Measurements from ENCODE around the gene PUM2. TPM values are rescaled to one million over a fixed set of nuclear protein-coding genes. Genes with fewer than 3 reads are reported as not detected.

PUM2 gene
- total and polyA plus RNA-seq, 4 experiments from 2014 or later = 20.3 to 184 (median 90.7) TPM

DNA sequence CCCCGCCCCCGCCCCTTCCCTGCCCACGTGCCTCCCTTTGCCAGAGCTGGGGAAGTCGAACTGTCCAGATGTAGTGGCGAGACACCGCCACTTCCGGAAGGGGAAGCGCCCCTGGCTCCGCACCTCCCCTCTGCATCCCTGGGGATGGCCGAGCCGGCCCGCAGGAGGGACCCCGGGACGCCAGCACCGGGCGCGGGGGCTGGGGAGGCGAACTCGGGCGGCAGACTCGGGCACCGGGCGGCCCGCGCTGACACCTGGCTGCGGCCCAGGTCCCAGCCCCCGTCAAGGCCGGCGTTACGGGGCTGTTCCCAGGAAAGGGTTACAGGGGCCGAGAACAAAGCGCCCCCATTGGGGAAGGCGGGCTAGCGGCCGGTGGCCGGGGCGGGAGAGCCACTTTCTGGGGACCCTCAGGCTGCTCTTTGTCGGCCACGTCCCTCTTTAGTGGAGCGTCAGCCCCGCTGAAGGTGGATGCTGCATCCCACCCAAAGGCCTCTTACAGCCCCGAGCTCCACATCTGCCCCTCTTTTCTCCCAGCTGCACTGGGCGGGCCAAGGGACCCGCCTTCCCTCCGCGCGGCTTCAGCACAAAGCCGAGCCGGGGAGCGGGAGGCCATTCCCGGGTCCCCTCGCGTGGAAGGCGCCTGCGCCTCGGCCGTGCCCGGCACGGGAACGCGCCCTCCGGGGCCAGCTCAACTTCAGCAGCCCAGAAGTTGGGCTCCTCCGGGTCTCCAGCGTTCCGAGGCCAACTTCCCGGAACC is 127.1 kb downstream of the PUM2 start:
- Mint-ChIP-seq H3K27me3 (peaks cover 40 to 42% of the 10 kb centered on the region in 2 donors), H3K4me3 (peak overlapping the region in 3 of 8 donors; percentile 31 to 77 (median 66)), H3K4me1 (peaks cover 2 to 6% (median 3%) of the 10 kb centered on the region in 4 donors), H3K27ac (no peak overlapping the region), H3K36me3 (no peaks in the 10 kb centered on the region), H3K9me3 (peaks cover 0 to 3% (median 0%) of the 10 kb centered on the region in 8 donors)
- DNase-seq = no peak
- ChIA-PET POLR2A (ENCODE audit: partially characterized antibody) (no interaction called here), CTCF (ENCODE audit: partially characterized antibody) (no interaction called here)
- Histone ChIP-seq H3K27ac (ENCODE audit: low read depth, low read length) (no peak overlapping the region), H3K4me1 (ENCODE audit: insufficient read depth, low read length) (peaks cover 7% of the 10 kb centered on the region), H3K27me3 (ENCODE audit: insufficient read depth, low read length) (peaks cover 20% of the 10 kb centered on the region), H3K4me3 (ENCODE audit: low read length in 2 of 2) (peak overlapping the region in 1 of 2 donors; percentile 9), H3K36me3 (ENCODE audit: insufficient read depth, low read length) (no peaks in the 10 kb centered on the region), H3K9me3 (ENCODE audit: control insufficient read depth in 1 of 2, low read length in 2 of 2) (no peaks in the 10 kb centered on the region)
- intact Hi-C loops (cut with micrococcal nuclease) = no loop called here

DNA sequence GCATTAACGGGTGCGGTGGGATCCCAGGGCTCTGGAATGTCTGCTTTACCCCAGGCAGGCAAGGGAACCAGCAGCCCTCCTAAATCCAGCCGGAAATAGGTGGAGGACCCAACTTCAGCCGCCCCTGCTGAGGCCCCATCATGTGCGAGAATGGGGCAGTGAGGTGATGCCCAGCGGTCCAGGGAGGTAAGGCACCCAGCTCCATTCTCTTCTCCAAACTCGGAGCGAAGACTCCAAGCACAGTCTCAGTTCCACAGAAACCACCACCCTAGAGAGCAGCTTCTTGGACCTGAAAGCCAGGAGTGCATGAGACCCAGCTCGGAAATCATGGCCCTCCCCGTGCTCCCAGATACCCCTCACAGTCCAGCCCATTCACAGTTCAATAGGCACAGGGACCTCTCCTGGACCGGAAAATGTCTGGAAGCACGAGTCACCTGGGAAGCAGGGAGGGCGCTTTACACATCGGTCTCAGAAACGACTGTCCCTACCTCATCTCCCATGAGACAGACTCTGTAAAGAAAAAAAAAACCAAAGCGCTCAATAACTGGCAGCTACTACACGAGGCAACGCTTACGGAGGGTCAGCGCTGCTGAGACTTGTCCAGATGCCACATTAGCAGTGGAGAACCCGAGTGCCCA is 127.8 kb downstream of the PUM2 start:
- Histone ChIP-seq H3K27me3 (ENCODE audit: insufficient read depth, low read length) (peaks cover 20% of the 10 kb centered on the region), H3K36me3 (ENCODE audit: insufficient read depth, low read length) (no peaks in the 10 kb centered on the region), H3K27ac (ENCODE audit: low read depth, low read length) (no peak overlapping the region), H3K4me1 (ENCODE audit: insufficient read depth, low read length) (peaks cover 7% of the 10 kb centered on the region), H3K4me3 (ENCODE audit: low read length in 2 of 2) (no peak overlapping the region), H3K9me3 (ENCODE audit: control insufficient read depth in 1 of 2, low read length in 2 of 2) (no peaks in the 10 kb centered on the region)
- intact Hi-C loops (cut with micrococcal nuclease) = no loop called here
- H3K27me3 Mint-ChIP-seq = peaks cover 38 to 44% of the 10 kb centered on the region in 2 donors
- no peak for DNase-seq
- POLR2A ChIA-PET (ENCODE audit: partially characterized antibody) = no interaction called here
- no peak overlapping the region for H3K27ac Mint-ChIP-seq
- peaks cover 2 to 6% (median 4%) of the 10 kb centered on the region in 4 donors for H3K4me1 Mint-ChIP-seq
- CTCF ChIA-PET (ENCODE audit: partially characterized antibody) = no interaction called here
- H3K9me3 Mint-ChIP-seq = peaks cover 0 to 4% (median 0%) of the 10 kb centered on the region in 8 donors
- H3K4me3 Mint-ChIP-seq = peak overlapping the region; percentile 31 to 77 (median 50)
- no peaks in the 10 kb centered on the region for H3K36me3 Mint-ChIP-seq

DNA sequence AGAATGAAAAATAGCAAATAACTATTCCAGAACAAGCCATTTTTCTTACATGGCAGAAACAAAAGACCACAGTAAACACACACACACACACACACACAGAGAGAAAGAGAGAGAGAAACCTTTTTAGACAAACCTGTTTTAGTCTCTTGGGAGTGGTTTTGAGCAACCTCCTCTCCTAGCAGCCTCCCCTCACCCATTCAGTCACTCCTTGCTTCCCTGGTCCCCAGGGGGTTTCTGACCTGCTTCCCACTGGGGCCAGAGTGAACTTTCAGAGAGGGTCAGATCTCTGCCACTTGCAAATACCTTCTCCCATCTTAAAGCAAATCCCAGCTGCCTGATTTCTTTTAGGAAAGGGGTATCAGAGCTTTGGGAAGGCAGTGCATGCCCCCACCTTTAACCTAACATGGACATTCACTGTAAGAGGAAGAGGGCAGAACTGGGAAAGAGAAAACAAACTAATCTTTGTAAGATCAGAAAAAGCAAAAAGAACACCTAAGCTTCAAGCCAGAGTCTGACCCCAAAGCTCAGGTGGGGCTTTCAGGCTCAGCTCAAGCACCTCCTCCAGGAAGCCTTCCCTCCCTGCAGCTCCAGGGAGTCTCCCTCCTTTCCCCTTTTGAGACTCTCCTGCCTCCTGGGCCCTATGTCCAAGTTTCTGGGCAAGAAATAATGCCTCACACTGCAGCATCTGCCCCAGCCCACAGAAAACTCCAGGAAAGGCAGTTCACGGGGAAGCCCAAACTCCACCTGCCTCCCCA is 128.5 kb downstream of the PUM2 start:
- Mint-ChIP-seq H3K9me3 (peaks cover 0 to 2% (median 0%) of the 10 kb centered on the region in 8 donors), H3K27ac (peak overlapping the region in 1 of 7 donors; percentile 64), H3K4me3 (peak overlapping the region in 7 of 8 donors; percentile 1 to 62 (median 23)), H3K4me1 (peaks cover 2 to 6% (median 4%) of the 10 kb centered on the region in 4 donors), H3K36me3 (no peaks in the 10 kb centered on the region), H3K27me3 (peaks cover 31 to 38% of the 10 kb centered on the region in 2 donors)
- Histone ChIP-seq H3K27me3 (ENCODE audit: insufficient read depth, low read length) (peaks cover 20% of the 10 kb centered on the region), H3K4me1 (ENCODE audit: insufficient read depth, low read length) (peaks cover 7% of the 10 kb centered on the region), H3K9me3 (ENCODE audit: control insufficient read depth in 1 of 2, low read length in 2 of 2) (no peaks in the 10 kb centered on the region), H3K36me3 (ENCODE audit: insufficient read depth, low read length) (no peaks in the 10 kb centered on the region), H3K4me3 (ENCODE audit: low read length in 2 of 2) (no peak overlapping the region), H3K27ac (ENCODE audit: low read depth, low read length) (no peak overlapping the region)
- DNase-seq = no peak
- intact Hi-C loops (cut with micrococcal nuclease) = no loop called here
- ChIA-PET CTCF (ENCODE audit: partially characterized antibody) (no interaction called here), POLR2A (ENCODE audit: partially characterized antibody) (no interaction called here)

DNA sequence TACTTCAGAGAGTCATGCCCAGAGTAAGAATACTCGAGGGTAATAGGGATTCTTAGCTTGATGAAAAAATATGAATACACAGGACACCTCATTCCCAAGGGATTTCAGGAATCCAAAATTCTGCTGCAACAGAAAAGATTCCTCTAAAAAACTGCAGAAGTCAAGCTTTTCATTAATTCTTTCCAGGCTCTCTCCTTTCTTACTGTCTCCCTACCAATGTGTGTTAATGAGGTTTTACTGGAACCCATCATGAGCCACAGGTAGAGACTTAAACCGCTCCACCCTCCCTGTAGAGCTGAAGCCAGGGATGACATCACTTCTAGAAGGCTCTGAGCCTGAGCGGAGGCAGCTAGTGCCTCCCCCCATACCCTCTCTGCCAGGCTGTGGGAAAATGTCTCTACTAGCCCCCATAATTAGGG is 129.1 kb downstream of the PUM2 start:
- Histone ChIP-seq H3K27me3 (ENCODE audit: insufficient read depth, low read length) (peaks cover 20% of the 10 kb centered on the region), H3K4me1 (ENCODE audit: insufficient read depth, low read length) (peaks cover 7% of the 10 kb centered on the region), H3K36me3 (ENCODE audit: insufficient read depth, low read length) (no peaks in the 10 kb centered on the region), H3K27ac (ENCODE audit: low read depth, low read length) (no peak overlapping the region), H3K4me3 (ENCODE audit: low read length in 2 of 2) (no peak overlapping the region), H3K9me3 (ENCODE audit: control insufficient read depth in 1 of 2, low read length in 2 of 2) (no peaks in the 10 kb centered on the region)
- Mint-ChIP-seq H3K4me3 (peak overlapping the region in 6 of 8 donors; percentile 1 to 62 (median 18)), H3K36me3 (no peaks in the 10 kb centered on the region), H3K27me3 (peaks cover 29 to 36% of the 10 kb centered on the region in 2 donors), H3K4me1 (peaks cover 2 to 6% (median 4%) of the 10 kb centered on the region in 4 donors), H3K27ac (no peak overlapping the region), H3K9me3 (peaks cover 0 to 2% (median 0%) of the 10 kb centered on the region in 8 donors)
- no peak for DNase-seq
- intact Hi-C loops (cut with micrococcal nuclease) = no loop called here
- POLR2A ChIA-PET (ENCODE audit: partially characterized antibody) = no interaction called here
- CTCF ChIA-PET (ENCODE audit: partially characterized antibody) = no interaction called here

DNA sequence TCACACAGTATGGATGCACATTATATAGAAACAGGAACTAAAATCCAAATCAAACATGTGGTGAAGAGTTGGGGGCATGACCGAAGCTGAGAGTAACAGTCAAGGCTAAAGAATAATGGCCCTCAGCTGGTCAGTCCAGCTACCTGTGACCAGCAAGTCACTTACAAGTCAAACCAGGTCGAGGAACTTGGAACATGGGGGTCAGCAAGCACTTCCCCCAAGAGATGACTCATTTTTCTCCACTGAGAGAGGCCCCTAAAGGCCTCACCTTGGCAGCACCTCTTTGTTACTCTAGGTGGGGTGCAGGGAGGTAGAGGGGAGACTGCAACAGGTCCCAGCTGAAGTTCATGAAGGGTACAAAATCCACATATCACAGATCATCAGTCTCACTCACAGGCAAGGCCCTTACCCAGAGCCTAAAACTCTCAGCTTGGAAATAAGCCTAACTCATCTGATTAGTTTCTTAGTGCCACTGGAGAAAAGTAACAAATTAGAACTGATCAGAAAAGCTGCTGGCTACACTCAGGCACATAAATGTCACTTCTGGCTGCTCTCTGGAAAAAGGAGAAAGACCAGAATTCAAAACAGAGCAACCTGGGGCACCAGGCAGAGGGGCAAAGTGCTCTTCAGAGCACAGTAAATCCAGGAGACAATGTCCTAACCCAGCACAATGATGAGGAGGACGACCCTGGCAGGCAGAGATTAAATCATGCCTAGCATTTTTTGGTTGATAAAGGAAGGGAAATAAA is 129.7 kb downstream of the PUM2 start:
- H3K27ac Mint-ChIP-seq = no peak overlapping the region
- H3K36me3 Mint-ChIP-seq = no peaks in the 10 kb centered on the region
- no peak for DNase-seq
- peaks cover 7% of the 10 kb centered on the region for H3K4me1 ChIP-seq (ENCODE audit: insufficient read depth, low read length)
- H3K27me3 ChIP-seq (ENCODE audit: insufficient read depth, low read length) = peaks cover 20% of the 10 kb centered on the region
- no peaks in the 10 kb centered on the region for H3K36me3 ChIP-seq (ENCODE audit: insufficient read depth, low read length)
- H3K4me3 ChIP-seq (ENCODE audit: low read length in 2 of 2) = no peak overlapping the region
- CTCF ChIA-PET (ENCODE audit: partially characterized antibody) = no interaction called here
- intact Hi-C loops (cut with micrococcal nuclease) = no loop called here
- no peaks in the 10 kb centered on the region for H3K9me3 ChIP-seq (ENCODE audit: control insufficient read depth in 1 of 2, low read length in 2 of 2)
- no peak overlapping the region for H3K27ac ChIP-seq (ENCODE audit: low read depth, low read length)
- peaks cover 0 to 2% (median 0%) of the 10 kb centered on the region in 8 donors for H3K9me3 Mint-ChIP-seq
- peak overlapping the region in 1 of 8 donors; percentile 35 for H3K4me3 Mint-ChIP-seq
- peaks cover 2 to 6% (median 4%) of the 10 kb centered on the region in 4 donors for H3K4me1 Mint-ChIP-seq
- peaks cover 28 to 36% of the 10 kb centered on the region in 2 donors for H3K27me3 Mint-ChIP-seq
- POLR2A ChIA-PET (ENCODE audit: partially characterized antibody) = no interaction called here

DNA sequence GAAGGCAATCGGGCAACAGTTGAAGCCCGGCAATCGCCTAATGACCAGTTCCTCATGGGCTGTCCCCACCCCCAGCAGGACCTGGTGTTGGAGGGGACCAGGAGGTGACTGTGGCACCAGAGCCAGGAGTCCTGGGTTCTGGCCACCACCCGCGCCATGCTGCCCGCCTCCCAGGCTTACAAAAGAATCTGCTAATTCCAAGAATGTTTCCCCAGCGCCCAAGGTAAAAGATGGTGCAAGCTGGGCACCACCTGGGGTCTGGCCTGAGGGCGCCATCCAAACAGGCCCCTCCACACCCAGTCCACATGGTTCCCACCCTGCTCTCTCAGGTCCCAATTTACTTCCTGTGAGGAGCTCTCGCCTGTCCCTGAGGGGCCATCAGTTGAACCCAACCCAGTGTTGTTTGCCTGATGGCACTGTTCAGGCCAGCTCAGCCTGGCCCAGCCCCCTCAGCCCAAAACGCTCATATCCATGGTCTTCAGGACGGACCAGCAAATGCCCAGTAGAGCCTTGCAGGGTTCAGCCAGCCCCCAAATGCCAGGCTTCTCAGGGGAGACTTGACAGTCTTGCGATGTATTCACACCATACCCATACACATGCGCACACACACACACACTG is 130.8 kb downstream of the PUM2 start:
- Mint-ChIP-seq H3K27ac (no peak overlapping the region), H3K9me3 (peaks cover 0 to 2% (median 0%) of the 10 kb centered on the region in 8 donors), H3K36me3 (no peaks in the 10 kb centered on the region), H3K27me3 (peaks cover 24 to 35% of the 10 kb centered on the region in 2 donors), H3K4me3 (no peak overlapping the region), H3K4me1 (peaks cover 0 to 6% (median 2%) of the 10 kb centered on the region in 4 donors)
- no peaks in the 10 kb centered on the region for H3K36me3 ChIP-seq (ENCODE audit: insufficient read depth, low read length)
- H3K27ac ChIP-seq (ENCODE audit: low read depth, low read length) = no peak overlapping the region
- no peak overlapping the region for H3K4me3 ChIP-seq (ENCODE audit: low read length in 2 of 2)
- peaks cover 14% of the 10 kb centered on the region for H3K27me3 ChIP-seq (ENCODE audit: insufficient read depth, low read length)
- peaks cover 7% of the 10 kb centered on the region for H3K4me1 ChIP-seq (ENCODE audit: insufficient read depth, low read length)
- intact Hi-C loops (cut with micrococcal nuclease) = no loop called here
- CTCF ChIA-PET (ENCODE audit: partially characterized antibody) = no interaction called here
- H3K9me3 ChIP-seq (ENCODE audit: control insufficient read depth in 1 of 2, low read length in 2 of 2) = no peaks in the 10 kb centered on the region
- POLR2A ChIA-PET (ENCODE audit: partially characterized antibody) = no interaction called here
- no peak for DNase-seq

Data from CD4-positive, alpha-beta memory T cell (primary cell).